ENCODE results near the gene RBM8A.

DNA sequence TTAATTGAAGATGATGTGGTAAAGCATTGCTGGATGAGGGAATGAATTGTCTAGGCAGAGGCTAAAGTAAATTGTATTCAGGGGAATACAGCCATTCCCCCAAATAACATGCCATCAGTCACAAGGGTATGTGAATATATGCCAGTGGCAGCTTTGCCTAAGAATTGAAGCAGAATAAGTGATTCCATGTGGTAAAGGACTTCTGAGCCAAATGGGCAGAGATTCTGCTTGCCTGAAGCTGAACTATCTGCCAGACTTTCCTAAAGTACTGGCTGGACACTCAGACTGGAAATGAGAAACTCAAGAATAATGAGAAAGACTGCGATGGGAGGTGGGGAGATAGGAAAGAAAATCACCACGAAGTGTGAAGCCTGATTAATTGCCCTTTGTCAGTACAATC lies 28.2 kb upstream of the RBM8A start:
- TF ChIP-seq FOXJ3 (CRISPR knock-in tag; IDR thresholded peaks at IDR 0.05) (no peak), RFX5 (IDR thresholded peaks at IDR 0.05; ENCODE audit: low read length) (no peak), YY1 (IDR thresholded peaks at IDR 0.05; ENCODE audit: low read depth) (no peak), EP300 (IDR thresholded peaks at IDR 0.05; ENCODE audit: borderline replicate concordance in 1 of 2, low read depth in 1 of 2, low read length in 1 of 2) (no peak), NRF1 (IDR thresholded peaks at IDR 0.05; ENCODE audit: low read depth, low read length) (no peak), RAD21 (IDR thresholded peaks at IDR 0.05; ENCODE audit: low read length) (no peak), NFIC (IDR thresholded peaks at IDR 0.05; ENCODE audit: borderline replicate concordance) (no peak), SIN3A (IDR thresholded peaks at IDR 0.05; ENCODE audit: borderline replicate concordance, low read depth, low read length) (no peak), TCF12 (IDR thresholded peaks at IDR 0.05) (no peak), FOSL2 (IDR thresholded peaks at IDR 0.05; ENCODE audit: borderline replicate concordance, low read depth) (no peak)
- TF ChIP-seq, protein P1, sequence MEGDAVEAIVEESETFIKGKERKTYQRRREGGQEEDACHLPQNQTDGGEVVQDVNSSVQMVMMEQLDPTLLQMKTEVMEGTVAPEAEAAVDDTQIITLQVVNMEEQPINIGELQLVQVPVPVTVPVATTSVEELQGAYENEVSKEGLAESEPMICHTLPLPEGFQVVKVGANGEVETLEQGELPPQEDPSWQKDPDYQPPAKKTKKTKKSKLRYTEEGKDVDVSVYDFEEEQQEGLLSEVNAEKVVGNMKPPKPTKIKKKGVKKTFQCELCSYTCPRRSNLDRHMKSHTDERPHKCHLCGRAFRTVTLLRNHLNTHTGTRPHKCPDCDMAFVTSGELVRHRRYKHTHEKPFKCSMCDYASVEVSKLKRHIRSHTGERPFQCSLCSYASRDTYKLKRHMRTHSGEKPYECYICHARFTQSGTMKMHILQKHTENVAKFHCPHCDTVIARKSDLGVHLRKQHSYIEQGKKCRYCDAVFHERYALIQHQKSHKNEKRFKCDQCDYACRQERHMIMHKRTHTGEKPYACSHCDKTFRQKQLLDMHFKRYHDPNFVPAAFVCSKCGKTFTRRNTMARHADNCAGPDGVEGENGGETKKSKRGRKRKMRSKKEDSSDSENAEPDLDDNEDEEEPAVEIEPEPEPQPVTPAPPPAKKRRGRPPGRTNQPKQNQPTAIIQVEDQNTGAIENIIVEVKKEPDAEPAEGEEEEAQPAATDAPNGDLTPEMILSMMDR (IDR thresholded peaks at IDR 0.05): no peak
- TF ChIP-seq, protein P2, sequence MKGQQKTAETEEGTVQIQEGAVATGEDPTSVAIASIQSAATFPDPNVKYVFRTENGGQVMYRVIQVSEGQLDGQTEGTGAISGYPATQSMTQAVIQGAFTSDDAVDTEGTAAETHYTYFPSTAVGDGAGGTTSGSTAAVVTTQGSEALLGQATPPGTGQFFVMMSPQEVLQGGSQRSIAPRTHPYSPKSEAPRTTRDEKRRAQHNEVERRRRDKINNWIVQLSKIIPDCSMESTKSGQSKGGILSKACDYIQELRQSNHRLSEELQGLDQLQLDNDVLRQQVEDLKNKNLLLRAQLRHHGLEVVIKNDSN (IDR thresholded peaks at IDR 0.05; ENCODE audit: borderline replicate concordance, low read depth): no peak

All from SK-N-SH (cell line).